WTC11 (cell line): ENCODE data around the gene CHAT. TPM values are rescaled to one million over a fixed set of nuclear protein-coding genes. Genes with fewer than 3 reads are reported as not detected.

ENCODE experiments used
- ATAC-seq: fragments of 200-7000 bp; cut with Tn5 transposase; 2 replicates; pipeline ENCODE4 v1.10.0; 2021; ENCODE audit warnings: mild to moderate bottlenecking, moderate library complexity
- Bru-seq: library from RNA; stranded (reverse); fragments of 400-500 nt; gene quantifications from one replicate; lab custom pipeline; 2021; lab: Mats Ljungman, UMichigan
- CTCF ChIA-PET: fragments of 300-600 bp; sonication (Branson Sonifier 250); formaldehyde crosslinking; loops from one replicate; lab custom pipeline; 2021; ENCODE audit warnings: antibody characterized with exemption; lab: Charles Lee
- POLR2A ChIA-PET: fragments of 350-600 bp; sonication (Branson Sonifier 250); formaldehyde crosslinking; loops from one replicate; lab custom pipeline; 2021; ENCODE audit warnings: antibody characterized with exemption; lab: Charles Lee
- DNase-seq: peaks from one replicate; pipeline ENCODE4 v3.0.0; 2021; ENCODE audit warnings: low spot score
- H3K27ac Mint-ChIP-seq: 2 replicates; pipeline ENCODE4 v1.8.0; 2021; ENCODE audit warnings: mixed read lengths
- H3K27me3 Mint-ChIP-seq: 2 replicates; pipeline ENCODE4 v1.8.0; 2021; ENCODE audit warnings: low read depth, mild to moderate bottlenecking, moderate library complexity, mixed read lengths
- H3K36me3 Mint-ChIP-seq: 2 replicates; pipeline ENCODE4 v1.8.0; 2021; ENCODE audit warnings: mixed read lengths
- H3K4me1 Mint-ChIP-seq: 2 replicates; pipeline ENCODE4 v1.8.0; 2022; ENCODE audit warnings: mixed read lengths
- H3K4me3 Mint-ChIP-seq: 2 replicates; pipeline ENCODE4 v1.8.0; 2021; ENCODE audit warnings: mild to moderate bottlenecking, moderate library complexity, mixed read lengths
- H3K9me3 Mint-ChIP-seq: 2 replicates; pipeline ENCODE4 v1.8.0; 2021; ENCODE audit warnings: mixed read lengths
- ARID4B ChIP-seq: sonication (generic); formaldehyde crosslinking; IDR thresholded peaks from 2 replicates; pipeline ENCODE4 v1.8.0; 2023; ENCODE audit warnings: missing genetic modification reagents, mild to moderate bottlenecking, borderline replicate concordance
- ATF6 ChIP-seq: sonication (generic); formaldehyde crosslinking; IDR thresholded peaks from 2 replicates; pipeline ENCODE4 v1.8.1; 2023; ENCODE audit warnings: mild to moderate bottlenecking, missing genetic modification reagents
- EMX1 ChIP-seq: fragments of 250-450 bp; sonication (Bioruptor Pico); IDR thresholded peaks from 2 replicates; pipeline ENCODE4 v1.8.0; 2021; ENCODE audit warnings: mild to moderate bottlenecking
- FOXP4 ChIP-seq: sonication (generic); formaldehyde crosslinking; IDR thresholded peaks from 2 replicates; pipeline ENCODE4 v1.8.0; 2022; ENCODE audit warnings: mild to moderate bottlenecking, missing genetic modification reagents
- IRF1 ChIP-seq: sonication (generic); formaldehyde crosslinking; IDR thresholded peaks from 2 replicates; pipeline ENCODE4 v1.8.0; 2023; ENCODE audit warnings: missing genetic modification reagents
- MAX ChIP-seq: sonication (generic); formaldehyde crosslinking; IDR thresholded peaks from 2 replicates; pipeline ENCODE4 v1.8.0; 2022; ENCODE audit warnings: mild to moderate bottlenecking, missing genetic modification reagents
- OVOL2 ChIP-seq: fragments of 250-450 bp; sonication (Bioruptor Pico); IDR thresholded peaks from 2 replicates; pipeline ENCODE4 v1.9.0; 2021; ENCODE audit warnings: mild to moderate bottlenecking, borderline replicate concordance
- PREB ChIP-seq: sonication (generic); formaldehyde crosslinking; IDR thresholded peaks from 2 replicates; pipeline ENCODE4 v1.8.1; 2022; ENCODE audit warnings: mild to moderate bottlenecking, missing genetic modification reagents, moderate library complexity, borderline replicate concordance
- PRRX2 ChIP-seq: fragments of 250-450 bp; sonication (Bioruptor Pico); IDR thresholded peaks from 2 replicates; pipeline ENCODE4 v1.8.0; 2021; ENCODE audit warnings: mild to moderate bottlenecking
- SMAD4 ChIP-seq: sonication (generic); formaldehyde crosslinking; IDR thresholded peaks from 2 replicates; pipeline ENCODE4 v1.8.0; 2022; ENCODE audit warnings: mild to moderate bottlenecking, missing genetic modification reagents
- TEAD1 ChIP-seq: sonication (generic); formaldehyde crosslinking; IDR thresholded peaks from 2 replicates; pipeline ENCODE4 v1.8.0; 2022; ENCODE audit warnings: mild to moderate bottlenecking, missing genetic modification reagents
- TP53 ChIP-seq: sonication (generic); formaldehyde crosslinking; IDR thresholded peaks from 2 replicates; pipeline ENCODE4 v1.8.1; 2023; ENCODE audit warnings: mild to moderate bottlenecking, missing genetic modification reagents
- USF1 ChIP-seq: sonication (generic); formaldehyde crosslinking; IDR thresholded peaks from 2 replicates; pipeline ENCODE4 v1.8.0; 2022; ENCODE audit warnings: mild to moderate bottlenecking, missing genetic modification reagents
- ZMAT4 ChIP-seq: fragments of 250-450 bp; sonication (Bioruptor Pico); IDR thresholded peaks from 2 replicates; pipeline ENCODE4 v1.9.0; 2021; ENCODE audit warnings: mild to moderate bottlenecking
- ZNF425 ChIP-seq: fragments of 250-450 bp; sonication (Bioruptor Pico); conservative IDR thresholded peaks from 2 replicates; pipeline ENCODE4 v1.9.0; 2021; ENCODE audit warnings: mild to moderate bottlenecking
- long read RNA-seq, 3 experiments: library from RNA in 1 of 3; library from capped mRNA in 1 of 3; library from polyadenylated mRNA in 1 of 3; unstranded in 2 of 3; stranded (forward) in 1 of 3; transcript quantifications; one replicate each; pipeline ENCODE4 v2.0.0, GENCODE V29; 2021
- total RNA-seq: library from RNA; stranded (reverse); gene quantifications from 3 replicates; pipeline ENCODE4 v1.2.3, GENCODE V29; 2021

Gene CHAT
- not detected in 3 replicates for total RNA-seq
- percentile 3 among the genes with signal in this experiment for Bru-seq, nascent RNA
- long read RNA-seq, experiment 1 = 0 reads
- long read RNA-seq, experiment 2 = 0 reads
- long read RNA-seq, experiment 3 = 0 reads

GRCh38 chr10:49613882-49614241 lies at the start of gene CHAT:
TSS of gene CHAT (plus strand) at chr10:49614037. CDS start at chr10:49614190, 153 bp downstream.
- Mint-ChIP-seq H3K4me3 (peak within 1 kb of the TSS; percentile 58), H3K27me3 (peaks cover 98% of the 10 kb centered on the region), H3K4me1 (peaks cover 34% of the 10 kb centered on the region), H3K9me3 (no peaks in the 10 kb centered on the region), H3K36me3 (peaks cover 6% of the 10 kb centered on the region; the same call in 1 of the 2 replicates), H3K27ac (no peak within 1 kb of the TSS)
- TF ChIP-seq TP53 (CRISPR knock-in tag) (no peak), OVOL2 (no peak), SMAD4 (CRISPR knock-in tag) (no peak), ATF6 (no peak), IRF1 (CRISPR knock-in tag) (no peak)
- ATAC-seq = no peak
- peak; percentile 17 for DNase-seq
- ChIA-PET CTCF (interaction anchor here (0.6 to 1.7 kb wide), 5 partner anchors 19 to 154 kb away, joined by 3 to 4 read pairs (median 4); no protein-coding TSS in a partner anchor), POLR2A (interaction anchor here (0.5 kb wide), 1 partner anchor 180 kb away, joined by 3 read pairs; no protein-coding TSS in a partner anchor)

- DNase-seq (no peak), ATAC-seq (no peak)
- CTCF ChIA-PET = interaction anchor here (0.8 to 1.7 kb wide), 4 partner anchors 29 to 204 kb away, joined by 3 to 6 read pairs (median 4); no protein-coding TSS in a partner anchor
- TF ChIP-seq ZNF425 (CRISPR knock-in tag) (no peak), TEAD1 (CRISPR knock-in tag) (no peak), EMX1 (CRISPR knock-in tag) (no peak), MAX (CRISPR knock-in tag) (no peak), ARID4B (CRISPR knock-in tag) (no peak)
- peaks cover 9% of the 10 kb centered on the region for H3K27me3 Mint-ChIP-seq
- POLR2A ChIA-PET = no interaction called here
- peaks cover 23% of the 10 kb centered on the region for H3K9me3 Mint-ChIP-seq
- H3K36me3 Mint-ChIP-seq = 0 out of 2 replicates have a peak, but pooled peaks cover 6% of the 10 kb centered on the region
- no peak overlapping the region for H3K27ac Mint-ChIP-seq
- H3K4me1 Mint-ChIP-seq = peaks cover 8% of the 10 kb centered on the region
- no peak overlapping the region for H3K4me3 Mint-ChIP-seq
Observed at GRCh38 chr10:49564461-49565009, 49.3 kb upstream of the CHAT start.

GRCh38 chr10:49567810-49568209 lies 46.0 kb upstream of the CHAT start:
- H3K4me3 Mint-ChIP-seq = no peak overlapping the region
- TF ChIP-seq USF1 (CRISPR knock-in tag) (no peak), FOXP4 (CRISPR knock-in tag) (no peak), PREB (no peak), MAX (CRISPR knock-in tag) (no peak), ZMAT4 (no peak), PRRX2 (no peak)

More at GRCh38 chr10:49567810-49568209, 46.0 kb upstream of the CHAT start:
- DNase-seq = no peak
- POLR2A ChIA-PET = no interaction called here
- 0 out of 2 replicates have a peak, but pooled peaks cover 6% of the 10 kb centered on the region for H3K36me3 Mint-ChIP-seq
- H3K4me1 Mint-ChIP-seq = no peaks in the 10 kb centered on the region
- peaks cover 30% of the 10 kb centered on the region for H3K9me3 Mint-ChIP-seq
- no peak for ATAC-seq
- no peak overlapping the region for H3K27ac Mint-ChIP-seq
- CTCF ChIA-PET = interaction anchor here (1.0 kb wide), 1 partner anchor 25 kb away, joined by 3 read pairs; no protein-coding TSS in a partner anchor
- peaks cover 11% of the 10 kb centered on the region for H3K27me3 Mint-ChIP-seq
